CD1c-positive myeloid dendritic cell (primary cell): ENCODE measurements around the gene GSE1.

Source experiments
- DNase-seq: peaks from one replicate; pipeline ENCODE4 v3.0.0-alpha.2; 2016; ENCODE audit errors: extremely low spot score

GSE1 gene

GRCh38 chr16:85612801-85613603, at the start of gene GSE1:
GSE1 (plus strand) TSS chr16:85613322; CDS start chr16:85613392, 70 bp downstream.
- peak; percentile 91 for DNase-seq

GRCh38 chr16:85563515-85564276, 49.4 kb upstream of the GSE1 start:
- DNase-seq, result peak; percentile 81

- peak; percentile 79 for DNase-seq
Measured at GRCh38 chr16:85564277-85565051, 48.7 kb upstream of the GSE1 start.

GRCh38 chr16:85565340-85565739, 47.8 kb upstream of the GSE1 start:
- DNase-seq, result no peak

- no peak for DNase-seq
Measured at GRCh38 chr16:85565801-85566526, 47.2 kb upstream of the GSE1 start.

GRCh38 chr16:85566561-85567100, 46.5 kb upstream of the GSE1 start:
- no peak for DNase-seq

GRCh38 chr16:85567101-85567866, 45.8 kb upstream of the GSE1 start:
- no peak for DNase-seq

GRCh38 chr16:85567935-85568334, 45.2 kb upstream of the GSE1 start:
- no peak for DNase-seq

- peak; percentile 42 for DNase-seq
Measured at GRCh38 chr16:85568519-85568918, 44.6 kb upstream of the GSE1 start.

- no peak for DNase-seq
Measured at GRCh38 chr16:85569039-85569614, 44.0 kb upstream of the GSE1 start.

- peak; percentile 74 for DNase-seq
Measured at GRCh38 chr16:85569615-85570212, 43.4 kb upstream of the GSE1 start.

GRCh38 chr16:85570213-85570734, 42.8 kb upstream of the GSE1 start:
- peak; percentile 18 for DNase-seq

- DNase-seq, result peak; percentile 84
Measured at GRCh38 chr16:85570735-85571562, 42.2 kb upstream of the GSE1 start.

GRCh38 chr16:85571563-85571812, 41.6 kb upstream of the GSE1 start:
- DNase-seq, result no peak

GRCh38 chr16:85571813-85572619, 41.1 kb upstream of the GSE1 start:
- DNase-seq, result peak; percentile 86

GRCh38 chr16:85573045-85573695, 40.0 kb upstream of the GSE1 start:
- DNase-seq, result no peak
